Measurements from ENCODE around the gene MAP2K5.
A peak's percentile ranks its signal among the peaks of the same experiment; 100 is the strongest.

The MAP2K5 gene

DNA sequence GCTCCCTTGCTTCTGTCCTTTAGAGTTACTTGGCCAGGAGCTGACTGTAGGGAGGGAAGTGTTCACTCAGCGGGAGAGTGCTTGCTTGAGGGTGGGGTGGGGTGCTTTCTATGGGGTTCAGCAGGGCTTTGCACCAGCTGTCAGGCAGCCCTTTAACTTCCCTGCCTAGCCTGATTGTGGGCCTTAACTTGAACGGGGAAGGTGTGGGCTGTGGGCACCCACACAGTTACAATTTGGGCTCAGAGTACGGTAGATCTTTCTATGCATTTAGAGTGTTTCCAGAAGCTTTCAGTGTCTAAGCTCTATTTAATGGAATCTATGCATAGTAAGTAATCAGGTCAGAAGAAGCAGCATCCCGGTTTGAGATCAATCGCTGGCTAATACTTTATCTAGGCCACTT is 234.6 kb downstream of the MAP2K5 start:
- H3K27ac ChIP-seq = no peak overlapping the region
- TF ChIP-seq CTCF (conservative IDR thresholded peaks at IDR 0.05) = no peak

DNA sequence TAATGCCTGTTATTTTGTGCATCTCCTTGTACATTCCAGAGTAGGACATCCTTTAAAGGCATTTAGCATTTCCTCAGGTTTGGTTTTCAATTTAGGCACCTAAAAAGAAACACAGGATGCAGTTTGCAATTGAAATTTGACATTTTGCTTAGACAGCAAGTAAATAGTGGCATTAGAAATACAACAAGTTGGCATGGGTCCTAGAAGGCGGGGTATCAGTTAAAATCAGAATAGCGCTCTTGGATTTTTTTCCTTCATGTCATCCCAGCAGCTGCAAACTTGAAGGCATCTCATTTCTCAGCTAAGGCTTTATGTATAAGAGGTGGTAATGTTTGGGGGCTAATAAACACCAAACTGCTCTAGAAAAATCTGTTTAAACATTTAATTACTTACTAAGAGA is 235.3 kb downstream of the MAP2K5 start:
- no peak for TF ChIP-seq CTCF (conservative IDR thresholded peaks at IDR 0.05)
- no peak overlapping the region for H3K27ac ChIP-seq

GRCh38 chr15:67778968-67779548 is 236.6 kb downstream of the MAP2K5 start:
- no peak for TF ChIP-seq CTCF (conservative IDR thresholded peaks at IDR 0.05)
- peak overlapping the region; percentile 90 for H3K27ac ChIP-seq

DNA sequence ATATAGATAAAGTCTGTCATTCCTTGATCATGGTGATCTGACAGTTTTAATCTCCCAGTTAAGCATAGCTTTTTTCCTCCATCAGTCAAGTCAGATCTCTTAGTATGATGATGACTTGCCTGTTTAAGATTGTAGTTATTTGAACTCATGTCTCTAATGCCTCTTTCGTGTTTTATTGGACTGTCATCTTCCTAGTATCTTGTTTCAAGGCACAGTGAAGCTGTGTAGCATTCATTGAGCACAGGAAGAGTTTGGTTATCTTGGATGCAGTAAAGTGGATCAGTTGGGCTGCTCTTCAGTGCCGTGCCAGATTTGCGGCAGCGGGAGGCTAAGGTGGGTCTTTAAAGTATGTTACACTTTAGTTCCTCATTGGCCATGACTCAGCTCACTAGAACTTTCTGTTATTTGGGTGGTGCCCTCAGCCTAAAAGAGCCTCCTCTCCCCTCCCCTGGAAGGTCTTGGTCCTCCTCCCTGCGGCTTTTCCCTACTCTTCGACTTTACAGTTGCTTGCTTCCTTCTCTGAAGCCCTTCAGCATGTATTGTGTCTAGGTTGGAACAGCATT is 237.1 kb downstream of the MAP2K5 start:
- H3K27ac ChIP-seq = peak overlapping the region; percentile 90
- no peak for TF ChIP-seq CTCF (conservative IDR thresholded peaks at IDR 0.05)

GRCh38 chr15:67781061-67781460 is 238.6 kb downstream of the MAP2K5 start:
- H3K27ac ChIP-seq = peak overlapping the region; percentile 90
- TF ChIP-seq CTCF (conservative IDR thresholded peaks at IDR 0.05) = no peak

- peak overlapping the region; percentile 90 for H3K27ac ChIP-seq
Measured at GRCh38 chr15:67781907-67782690, 239.6 kb downstream of the MAP2K5 start.

More at GRCh38 chr15:67781907-67782690, 239.6 kb downstream of the MAP2K5 start:
- no peak for TF ChIP-seq CTCF (conservative IDR thresholded peaks at IDR 0.05)
